ENCODE measurements around the gene FHL5.

DNA sequence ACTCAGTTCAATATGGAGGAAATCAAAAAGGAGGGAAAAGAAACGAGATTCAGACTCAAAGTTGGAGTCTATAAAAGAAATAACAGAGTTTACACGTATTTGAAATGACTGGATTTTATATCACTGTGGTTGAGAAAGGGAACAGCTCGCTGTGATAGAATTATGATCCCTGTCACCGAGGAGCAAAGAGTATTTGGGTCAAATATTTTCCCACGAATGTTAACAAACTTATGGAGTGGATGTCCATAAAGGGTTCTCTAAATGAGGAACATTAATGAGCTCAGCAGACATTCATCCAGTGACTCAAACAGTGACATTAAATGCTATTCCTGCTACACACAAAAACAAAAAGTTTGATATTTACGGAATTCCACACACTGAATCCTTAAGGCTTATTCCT lies 57.9 kb downstream of the FHL5 start:
- TF ChIP-seq, protein P1, sequence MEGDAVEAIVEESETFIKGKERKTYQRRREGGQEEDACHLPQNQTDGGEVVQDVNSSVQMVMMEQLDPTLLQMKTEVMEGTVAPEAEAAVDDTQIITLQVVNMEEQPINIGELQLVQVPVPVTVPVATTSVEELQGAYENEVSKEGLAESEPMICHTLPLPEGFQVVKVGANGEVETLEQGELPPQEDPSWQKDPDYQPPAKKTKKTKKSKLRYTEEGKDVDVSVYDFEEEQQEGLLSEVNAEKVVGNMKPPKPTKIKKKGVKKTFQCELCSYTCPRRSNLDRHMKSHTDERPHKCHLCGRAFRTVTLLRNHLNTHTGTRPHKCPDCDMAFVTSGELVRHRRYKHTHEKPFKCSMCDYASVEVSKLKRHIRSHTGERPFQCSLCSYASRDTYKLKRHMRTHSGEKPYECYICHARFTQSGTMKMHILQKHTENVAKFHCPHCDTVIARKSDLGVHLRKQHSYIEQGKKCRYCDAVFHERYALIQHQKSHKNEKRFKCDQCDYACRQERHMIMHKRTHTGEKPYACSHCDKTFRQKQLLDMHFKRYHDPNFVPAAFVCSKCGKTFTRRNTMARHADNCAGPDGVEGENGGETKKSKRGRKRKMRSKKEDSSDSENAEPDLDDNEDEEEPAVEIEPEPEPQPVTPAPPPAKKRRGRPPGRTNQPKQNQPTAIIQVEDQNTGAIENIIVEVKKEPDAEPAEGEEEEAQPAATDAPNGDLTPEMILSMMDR (IDR thresholded peaks at IDR 0.05): no peak
- TF ChIP-seq POLR2A (IDR thresholded peaks at IDR 0.05): no peak

Data from testis (tissue), 2 donors.